ENCODE measurements around the gene IER5. TPM values are rescaled to one million over a fixed set of nuclear protein-coding genes. Genes with fewer than 3 reads are reported as not detected.

IER5 gene
- total RNA-seq, 1 donor: 17.4 TPM

- H4K20me1 ChIP-seq (ENCODE audit: insufficient read depth, low read length): no peaks in the 10 kb centered on the region
- H3K9me3 ChIP-seq (ENCODE audit: low read depth, low read length): no peaks in the 10 kb centered on the region
- no peak for TF ChIP-seq CTCF (IDR thresholded peaks at IDR 0.05; ENCODE audit: extremely low read depth, low read depth, low read length)
- peaks cover 7% of the 10 kb centered on the region for H3K4me1 ChIP-seq (ENCODE audit: insufficient read depth, low read length)
- no peak for DNase-seq (ENCODE audit: insufficient read length, low spot score, missing footprints)
- no peaks in the 10 kb centered on the region for H3K79me2 ChIP-seq (ENCODE audit: insufficient read depth, low read length)
- H3K4me2 ChIP-seq (ENCODE audit: insufficient read depth, low read length): no peak overlapping the region
- H3K4me3 ChIP-seq (ENCODE audit: insufficient read depth, low read length): no peak overlapping the region
- no peaks in the 10 kb centered on the region for H3K36me3 ChIP-seq (ENCODE audit: insufficient read depth, low read length)
- H3K27me3 ChIP-seq (ENCODE audit: insufficient read depth, low read length): no peaks in the 10 kb centered on the region
- H2AFZ ChIP-seq (ENCODE audit: low read length): no peak overlapping the region
- no peak overlapping the region for H3K27ac ChIP-seq (ENCODE audit: low read depth, low read length)
Observed at GRCh38 chr1:181064011-181064623, 24.4 kb upstream of the IER5 start.

- Histone ChIP-seq H2AFZ (ENCODE audit: low read length) (no peak overlapping the region), H3K4me1 (ENCODE audit: insufficient read depth, low read length) (peaks cover 7% of the 10 kb centered on the region), H3K9me3 (ENCODE audit: low read depth, low read length) (no peaks in the 10 kb centered on the region), H3K79me2 (ENCODE audit: insufficient read depth, low read length) (no peaks in the 10 kb centered on the region), H4K20me1 (ENCODE audit: insufficient read depth, low read length) (no peaks in the 10 kb centered on the region), H3K36me3 (ENCODE audit: insufficient read depth, low read length) (no peaks in the 10 kb centered on the region), H3K27ac (ENCODE audit: low read depth, low read length) (no peak overlapping the region), H3K4me3 (ENCODE audit: insufficient read depth, low read length) (no peak overlapping the region), H3K4me2 (ENCODE audit: insufficient read depth, low read length) (no peak overlapping the region), H3K27me3 (ENCODE audit: insufficient read depth, low read length) (no peaks in the 10 kb centered on the region)
- DNase-seq (ENCODE audit: insufficient read length, low spot score, missing footprints): no peak
- no peak for TF ChIP-seq CTCF (IDR thresholded peaks at IDR 0.05; ENCODE audit: extremely low read depth, low read depth, low read length)
Observed at GRCh38 chr1:181064702-181065101, 23.8 kb upstream of the IER5 start.

- Histone ChIP-seq H3K79me2 (ENCODE audit: insufficient read depth, low read length) (no peaks in the 10 kb centered on the region), H3K36me3 (ENCODE audit: insufficient read depth, low read length) (no peaks in the 10 kb centered on the region), H4K20me1 (ENCODE audit: insufficient read depth, low read length) (no peaks in the 10 kb centered on the region), H2AFZ (ENCODE audit: low read length) (no peak overlapping the region), H3K4me3 (ENCODE audit: insufficient read depth, low read length) (no peak overlapping the region), H3K9me3 (ENCODE audit: low read depth, low read length) (no peaks in the 10 kb centered on the region), H3K27ac (ENCODE audit: low read depth, low read length) (no peak overlapping the region), H3K4me2 (ENCODE audit: insufficient read depth, low read length) (no peak overlapping the region), H3K27me3 (ENCODE audit: insufficient read depth, low read length) (no peaks in the 10 kb centered on the region), H3K4me1 (ENCODE audit: insufficient read depth, low read length) (peaks cover 18% of the 10 kb centered on the region)
- TF ChIP-seq CTCF (IDR thresholded peaks at IDR 0.05; ENCODE audit: extremely low read depth, low read depth, low read length): no peak
- DNase-seq (ENCODE audit: insufficient read length, low spot score, missing footprints): no peak
Observed at GRCh38 chr1:181073638-181074037, 14.9 kb upstream of the IER5 start.

- DNase-seq (ENCODE audit: insufficient read length, low spot score, missing footprints): no peak
- no peaks in the 10 kb centered on the region for H3K27me3 ChIP-seq (ENCODE audit: insufficient read depth, low read length)
- H3K4me2 ChIP-seq (ENCODE audit: insufficient read depth, low read length): no peak overlapping the region
- no peak overlapping the region for H3K27ac ChIP-seq (ENCODE audit: low read depth, low read length)
- TF ChIP-seq CTCF (IDR thresholded peaks at IDR 0.05; ENCODE audit: extremely low read depth, low read depth, low read length): no peak
- H3K4me1 ChIP-seq (ENCODE audit: insufficient read depth, low read length): peaks cover 21% of the 10 kb centered on the region
- H3K9me3 ChIP-seq (ENCODE audit: low read depth, low read length): no peaks in the 10 kb centered on the region
- H3K36me3 ChIP-seq (ENCODE audit: insufficient read depth, low read length): no peaks in the 10 kb centered on the region
- H3K79me2 ChIP-seq (ENCODE audit: insufficient read depth, low read length): no peaks in the 10 kb centered on the region
- H4K20me1 ChIP-seq (ENCODE audit: insufficient read depth, low read length): no peaks in the 10 kb centered on the region
- H3K4me3 ChIP-seq (ENCODE audit: insufficient read depth, low read length): no peak overlapping the region
- no peak overlapping the region for H2AFZ ChIP-seq (ENCODE audit: low read length)
Observed at GRCh38 chr1:181075766-181076350, 12.6 kb upstream of the IER5 start.
